H1 (cell line): ENCODE results near the gene RNF4. TPM values are rescaled to one million over a fixed set of nuclear protein-coding genes. Genes with fewer than 3 reads are reported as not detected.

ENCODE experiments used
- CTCF ChIA-PET: fragments of 300-600 bp; sonication (Branson Sonifier 250); formaldehyde crosslinking; loops from one replicate; lab custom pipeline; 2021; ENCODE audit not compliant: partially characterized antibody; lab: Charles Lee
- POLR2A ChIA-PET: fragments of 300-600 bp; sonication (Branson Sonifier 250); formaldehyde crosslinking; loops from one replicate; lab custom pipeline; 2021; ENCODE audit warnings: inconsistent platforms; ENCODE audit not compliant: partially characterized antibody; lab: Charles Lee
- DNase-seq, 2 experiments: peaks; one replicate each; pipeline versions ENCODE4 v3.0.0 to v3.0.0-alpha.2; 2010 to 2022; ENCODE audit warnings: low spot score in 2 of 2, low read depth in 1 of 2, mixed read lengths in 1 of 2
- FAIRE-seq: peaks from 2 replicates; lab custom pipeline; 2011; peaks lifted over from hg19 to GRCh38; lab: Jason Lieb, UNC
- H2AFZ ChIP-seq: 2 replicates; pipeline ENCODE4 v1.8.1; 2012; ENCODE audit warnings: low read length, inconsistent platforms
- H2AK5ac ChIP-seq: 2 replicates; pipeline ENCODE4 v1.6.1; 2013; ENCODE audit warnings: low read depth, low read length
- H2BK120ac ChIP-seq: replicated peaks from 2 replicates; pipeline ENCODE3; 2013; ENCODE audit warnings: low read depth, low read length, inconsistent platforms
- H2BK12ac ChIP-seq: 2 replicates; pipeline ENCODE4 v1.6.1; 2013; ENCODE audit warnings: low read depth, low read length
- H2BK15ac ChIP-seq: 2 replicates; pipeline ENCODE4 v1.6.1; 2013; ENCODE audit warnings: low read length
- H2BK20ac ChIP-seq: 2 replicates; pipeline ENCODE4 v1.6.1; 2013; ENCODE audit warnings: low read length
- H2BK5ac ChIP-seq: 2 replicates; pipeline ENCODE4 v1.6.1; 2013; ENCODE audit warnings: low read depth, low read length
- H3K14ac ChIP-seq: 2 replicates; pipeline ENCODE4 v1.6.1; 2013; ENCODE audit warnings: inconsistent platforms; ENCODE audit not compliant: insufficient read length
- H3K18ac ChIP-seq: 2 replicates; pipeline ENCODE4 v1.6.1; 2013; ENCODE audit warnings: low read length; ENCODE audit errors: extremely low read depth
- H3K23ac ChIP-seq: 2 replicates; pipeline ENCODE4 v1.6.1; 2013; ENCODE audit warnings: inconsistent platforms; ENCODE audit not compliant: insufficient read length
- H3K23me2 ChIP-seq: 2 replicates; pipeline ENCODE4 v1.6.1; 2013; ENCODE audit warnings: low read depth, low read length
- H3K27ac ChIP-seq: 2 replicates; pipeline ENCODE4 v1.6.1; 2011; ENCODE audit warnings: low read depth, low read length, inconsistent platforms
- H3K27me3 ChIP-seq, 4 experiments: replicated peaks in 1 of 4; 1 replicate in 1 of 4; 2 replicates in 3 of 4; pipeline versions ENCODE4 v1.6.1 to v1.8.1; 2011 to 2013; ENCODE audit warnings: low read length in 3 of 4, mild to moderate bottlenecking in 3 of 4, inconsistent platforms in 2 of 4, mixed read lengths in 2 of 4, moderate library complexity in 1 of 4; ENCODE audit not compliant: control insufficient read depth in 3 of 4, insufficient read depth in 3 of 4; ENCODE audit errors: extremely low read depth in 1 of 4
- H3K36me3 ChIP-seq, 4 experiments: 2 replicates each; pipeline versions ENCODE4 v1.6.1 to v1.8.1; 2011 to 2013; ENCODE audit warnings: mild to moderate bottlenecking in 4 of 4, low read length in 3 of 4, moderate library complexity in 2 of 4, control low read depth in 1 of 4, inconsistent platforms in 1 of 4; ENCODE audit not compliant: insufficient read depth in 4 of 4, control insufficient read depth in 2 of 4
- H3K4ac ChIP-seq: replicated peaks from 2 replicates; pipeline ENCODE3; 2013; ENCODE audit warnings: low read length, low read depth, mixed read lengths, inconsistent platforms; ENCODE audit not compliant: insufficient read length
- H3K4me1 ChIP-seq, 4 experiments: replicated peaks in 1 of 4; 1 replicate in 1 of 4; 2 replicates in 3 of 4; pipeline versions ENCODE4 v1.6.1 to v1.8.1; 2011 to 2013; ENCODE audit warnings: low read length in 3 of 4, inconsistent platforms in 2 of 4, mixed read lengths in 1 of 4; ENCODE audit not compliant: insufficient read depth in 4 of 4, control insufficient read depth in 3 of 4
- H3K4me2 ChIP-seq, 2 experiments: 2 replicates each; pipeline versions ENCODE4 v1.6.1 to v1.8.1; 2011 to 2013; ENCODE audit warnings: low read depth in 2 of 2, low read length in 2 of 2, control low read depth in 1 of 2, inconsistent platforms in 1 of 2, mild to moderate bottlenecking in 1 of 2; ENCODE audit not compliant: insufficient read depth in 1 of 2
- H3K4me3 ChIP-seq, 4 experiments: fragments of 200-600, 300-600 bp in 1 of 4; sonication (generic), shearing (Covaris generic), sonication (Bioruptor Twin) in 1 of 4; 2 replicates each; pipeline versions ENCODE4 v1.5.1 to v1.8.1; 2011 to 2016; ENCODE audit warnings: low read length in 4 of 4, low read depth in 3 of 4, control low read depth in 2 of 4, inconsistent platforms in 2 of 4, mild to moderate bottlenecking in 2 of 4, mixed read lengths in 1 of 4, moderate library complexity in 1 of 4; ENCODE audit not compliant: insufficient read depth in 2 of 4; ENCODE audit errors: extremely low read depth in 1 of 4
- H3K56ac ChIP-seq: replicated peaks from 2 replicates; pipeline ENCODE3; 2013; ENCODE audit warnings: low read depth, mild to moderate bottlenecking, mixed read lengths, low read length, inconsistent platforms; ENCODE audit not compliant: insufficient read length
- H3K79me1 ChIP-seq: 2 replicates; pipeline ENCODE4 v1.6.1; 2013; ENCODE audit warnings: low read depth, low read length, control low read depth
- H3K79me2 ChIP-seq, 2 experiments: 2 replicates each; pipeline versions ENCODE4 v1.6.1 to v1.8.1; 2012 to 2013; ENCODE audit warnings: low read length in 2 of 2, mild to moderate bottlenecking in 2 of 2, inconsistent platforms in 1 of 2; ENCODE audit not compliant: insufficient read depth in 2 of 2, control insufficient read depth in 1 of 2
- H3K9ac ChIP-seq, 4 experiments: replicated peaks in 1 of 4; 1 replicate in 1 of 4; 2 replicates in 3 of 4; pipeline versions ENCODE4 v1.6.1 to v1.8.1; 2011 to 2013; ENCODE audit warnings: low read depth in 3 of 4, low read length in 3 of 4, control low read depth in 2 of 4, mild to moderate bottlenecking in 2 of 4, moderate library complexity in 2 of 4, inconsistent platforms in 1 of 4; ENCODE audit errors: extremely low read depth in 1 of 4
- H3K9me3 ChIP-seq, 2 experiments: 2 replicates each; pipeline versions ENCODE4 v1.6.1 to v1.8.1; 2012 to 2013; ENCODE audit warnings: mild to moderate bottlenecking in 2 of 2, moderate library complexity in 2 of 2, control low read depth in 1 of 2, inconsistent platforms in 1 of 2, low read depth in 1 of 2, low read length in 1 of 2, mixed read lengths in 1 of 2; ENCODE audit not compliant: insufficient read depth in 2 of 2
- H4K20me1 ChIP-seq, 2 experiments: replicated peaks in 1 of 2; 2 replicates each; pipeline versions ENCODE3 to v1.8.1; 2011 to 2013; ENCODE audit warnings: inconsistent platforms in 2 of 2, low read length in 2 of 2, mild to moderate bottlenecking in 1 of 2; ENCODE audit not compliant: insufficient read depth in 2 of 2, control insufficient read depth in 1 of 2
- H4K5ac ChIP-seq: 2 replicates; pipeline ENCODE4 v1.6.1; 2013; ENCODE audit warnings: low read length, low read depth, mixed read lengths, inconsistent platforms; ENCODE audit not compliant: insufficient read length
- H4K8ac ChIP-seq: 2 replicates; pipeline ENCODE4 v1.8.0; 2013; ENCODE audit warnings: mild to moderate bottlenecking, moderate library complexity, low read length, inconsistent platforms; ENCODE audit not compliant: insufficient read depth; ENCODE audit errors: extremely low read depth
- H4K91ac ChIP-seq: replicated peaks from 2 replicates; pipeline ENCODE3; 2013; ENCODE audit warnings: low read length, mixed read lengths, inconsistent platforms; ENCODE audit not compliant: insufficient read length
- CHD1 ChIP-seq: IDR thresholded peaks from 2 replicates; pipeline ENCODE4 v1.6.1; 2012; ENCODE audit warnings: low read depth, low read length, improper control_type of control experiment
- EZH2 ChIP-seq: fragments of 200-600 bp; sonication (generic); IDR thresholded peaks from 2 replicates; pipeline ENCODE4 v1.7.1; 2012; ENCODE audit warnings: low read depth, mild to moderate bottlenecking, moderate library complexity, low read length, inconsistent platforms; ENCODE audit not compliant: severe bottlenecking
- GABPA ChIP-seq: IDR thresholded peaks from 2 replicates; pipeline ENCODE4 v1.6.1; 2011; ENCODE audit warnings: mild to moderate bottlenecking, low read length, moderate library complexity, borderline replicate concordance; ENCODE audit not compliant: insufficient read depth
- WGBS, 2 experiments: shearing (Covaris generic) in 1 of 2; methylation state at CpG; one replicate each; pipeline versions ENCODE4 v1.1.6 to v1.1.7; 2013 to 2015; ENCODE audit warnings: low lambda C conversion rate in 2 of 2, mixed read lengths in 2 of 2, inconsistent platforms in 1 of 2, low coverage in 1 of 2, missing lambda C conversion rate in 1 of 2; ENCODE audit not compliant: insufficient replicate concordance in 2 of 2, insufficient coverage in 1 of 2, insufficient read length in 1 of 2; ENCODE audit errors: extremely low coverage in 1 of 2, missing lambda C conversion rate in 1 of 2; 5-methylcytosine and 5-hydroxymethylcytosine counted together
- polyA plus RNA-seq, 7 experiments: library from polyadenylated mRNA; depleted of rRNA in 3 of 7; stranded (reverse) in 5 of 7; unstranded in 2 of 7; fragments of >200 nt in 5 of 7; fragments of 200-250 nt in 2 of 7; gene quantifications; 1 replicate in 5 of 7; 2 replicates in 1 of 7; 4 replicates in 1 of 7; pipeline versions ENCODE4 v1.2.1 to v1.2.3, GENCODE V29; 2011 to 2013; ENCODE audit warnings: missing spikeins in 2 of 7, mixed read lengths in 2 of 7
- total RNA-seq: library from RNA; stranded (reverse); fragmentation: NEBNext Ultra II Directional; extraction: Animal tissue kit (Norgen Biotek cat#: 25700); gene quantifications from 2 replicates; pipeline ENCODE4 v1.2.1, GENCODE V29; 2021

Gene RNF4
- total and polyA plus RNA-seq, 2 of the 8 experiments (the other 6 are each of a cell fraction or from before 2014, with no cell fraction given): 68.2 to 78.9 TPM

GRCh38 chr4:2449511-2450392, 19.2 kb upstream of the RNF4 start:
- H3K4me1 ChIP-seq: no peaks in the 10 kb centered on the region
- H3K79me1 ChIP-seq: no peaks in the 10 kb centered on the region
- H3K14ac ChIP-seq: no peak overlapping the region
- peaks cover 0 to 3% of the 10 kb centered on the region in 2 experiments for H4K20me1 ChIP-seq
- no peak overlapping the region for H3K4me2 ChIP-seq
- H2BK5ac ChIP-seq: no peak overlapping the region
- no peak overlapping the region for H3K9ac ChIP-seq
- H2AFZ ChIP-seq: no peak overlapping the region
- no peak overlapping the region for H2BK12ac ChIP-seq
- H4K5ac ChIP-seq: no peak overlapping the region
- no peak overlapping the region for H3K23ac ChIP-seq
- FAIRE-seq: no peak
- H3K79me2 ChIP-seq: no peaks in the 10 kb centered on the region
- no peaks in the 10 kb centered on the region for H3K9me3 ChIP-seq
- no peak overlapping the region for H3K4ac ChIP-seq
- no peak overlapping the region for H3K27ac ChIP-seq
- no peak overlapping the region; the same call in 1 of the 2 replicates for H4K8ac ChIP-seq
- no peak overlapping the region for H2BK15ac ChIP-seq
- H2AK5ac ChIP-seq: no peak overlapping the region
- no peaks in the 10 kb centered on the region for H3K27me3 ChIP-seq
- no peak overlapping the region for H2BK120ac ChIP-seq
- no peak for DNase-seq
- H4K91ac ChIP-seq: no peak overlapping the region
- CTCF ChIA-PET: interaction anchor here (0.8 to 5.7 kb wide), 6 partner anchors 7 to 52 kb away, joined by 3 to 53 read pairs (median 4); no protein-coding TSS in a partner anchor
- H3K23me2 ChIP-seq: peaks cover 15% of the 10 kb centered on the region; the same call in 1 of the 2 replicates
- no peak overlapping the region for H3K56ac ChIP-seq
- POLR2A ChIA-PET: no interaction called here
- H3K4me3 ChIP-seq: no peak overlapping the region
- no peak overlapping the region for H3K18ac ChIP-seq
- H2BK20ac ChIP-seq: no peak overlapping the region
- 93% methylated on average over 25 of the region's 27 CpGs; no CpG with 5 or more reads in 1 of the 2 experiments for WGBS, 2 experiments
- H3K36me3 ChIP-seq: no peaks in the 10 kb centered on the region
- TF ChIP-seq GABPA (no peak), CHD1 (no peak), EZH2 (no peak)
